Left colon (tissue), 2 donors: ENCODE results near the gene CPNE1. TPM values are rescaled to one million over a fixed set of nuclear protein-coding genes. Genes with fewer than 3 reads are reported as not detected.
A peak's percentile ranks its signal among the peaks of the same experiment; 100 is the strongest.

Source experiments
- ATAC-seq: fragments of 200-7000 bp; cut with Tn5 transposase; one replicate; pipeline ENCODE4 v1.9.1; 2020; ENCODE audit warnings: mild to moderate bottlenecking, moderate library complexity
- DNase-seq, 2 donors: peaks; one replicate each; pipeline ENCODE4 v3.0.0-alpha.2; 2020
- intact Hi-C, 2 donors: fragments of 100-400 bp; cut with DNase I in 1 of 2; cut with micrococcal nuclease in 1 of 2; formaldehyde crosslinking; loops; one replicate each; pipeline versions ENCODE4 v1.11.2 to v1.14.0; 2022; cut with DNase I, micrococcal nuclease
- total RNA-seq, 2 donors: library from RNA; stranded (reverse); fragmentation: NEBNext Ultra II Directional; extraction: Animal tissue kit (Norgen Biotek cat#: 25700); gene quantifications; one replicate each; pipeline ENCODE4 v1.2.1, GENCODE V29; 2021
- donor health status: DM: no; HTN: no; CAD: no.
- donor health status: DM: yes; HTN: yes; CAD: no.

Gene CPNE1
- total RNA-seq, 2 donors from 2014 or later = 108 to 126 TPM

DNA sequence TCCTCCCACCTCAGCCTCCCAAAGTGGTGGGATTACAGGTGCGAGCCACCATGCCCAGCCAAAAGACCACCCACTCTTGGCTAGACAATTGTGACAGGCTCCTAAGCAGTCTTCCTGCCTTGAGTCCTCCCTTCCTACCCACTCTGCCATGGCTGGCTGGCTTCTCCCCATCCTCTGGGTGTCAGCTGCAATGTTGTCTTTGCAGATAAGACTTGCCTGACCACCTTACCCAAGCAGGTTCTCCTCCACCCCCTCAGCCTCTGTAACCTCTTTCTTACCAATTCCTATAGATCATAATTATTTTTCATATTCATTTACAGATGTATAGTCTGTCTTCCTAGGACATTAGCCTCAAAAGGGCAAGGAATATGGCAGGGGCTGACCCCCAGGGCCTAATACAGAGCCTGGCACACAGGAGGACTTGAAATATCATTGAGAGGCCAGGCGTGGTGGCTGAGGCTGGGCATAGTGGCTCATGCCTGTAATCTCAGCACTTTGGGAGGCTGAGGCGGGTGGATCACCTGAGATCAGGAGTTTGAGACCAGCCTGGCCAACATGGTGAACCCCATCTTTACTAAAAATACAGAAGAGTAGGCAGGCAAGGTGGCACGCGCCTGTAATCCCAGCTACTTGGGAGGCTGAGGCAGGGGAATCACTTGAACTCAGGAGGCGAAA is 77.8 kb downstream of the CPNE1 start:
- intact Hi-C loops = no loop called here
- DNase-seq (no peak), ATAC-seq (no peak)

GRCh38 chr20:35583636-35584560 is 80.8 kb downstream of the CPNE1 start:
- intact Hi-C loops = no loop called here
- no peak for ATAC-seq

GRCh38 chr20:35582741-35583404 is 81.8 kb downstream of the CPNE1 start:
- intact Hi-C loops = no loop called here
- DNase-seq = no peak
- ATAC-seq = no peak

More at GRCh38 chr20:35583636-35584560, 80.8 kb downstream of the CPNE1 start:
- DNase-seq = no peak

DNA sequence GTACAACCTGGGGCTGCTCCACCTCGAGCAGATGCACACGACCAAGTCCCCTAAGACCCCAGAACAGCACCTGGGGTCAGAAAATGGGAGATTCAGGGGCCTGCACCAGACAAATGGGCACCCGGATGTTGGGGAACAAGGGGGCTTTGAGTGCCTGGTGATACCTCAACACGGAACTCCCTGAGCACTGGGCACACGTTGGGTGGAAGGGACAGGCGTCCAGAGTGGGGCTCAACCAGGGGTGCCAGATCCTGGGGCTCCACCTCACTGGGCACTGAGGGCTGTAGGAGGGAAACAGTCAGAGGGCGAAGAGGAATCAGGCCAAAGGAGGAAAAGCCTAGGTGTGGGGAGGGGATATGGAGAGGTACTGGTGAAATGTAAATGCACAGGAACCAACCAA is 82.6 kb downstream of the CPNE1 start:
- ATAC-seq (no peak), DNase-seq (no peak)
- intact Hi-C loops = no loop called here

- intact Hi-C loops = no loop called here
- no peak for ATAC-seq
- DNase-seq = no peak
Observed at GRCh38 chr20:35579196-35579595, 85.5 kb downstream of the CPNE1 start.

DNA sequence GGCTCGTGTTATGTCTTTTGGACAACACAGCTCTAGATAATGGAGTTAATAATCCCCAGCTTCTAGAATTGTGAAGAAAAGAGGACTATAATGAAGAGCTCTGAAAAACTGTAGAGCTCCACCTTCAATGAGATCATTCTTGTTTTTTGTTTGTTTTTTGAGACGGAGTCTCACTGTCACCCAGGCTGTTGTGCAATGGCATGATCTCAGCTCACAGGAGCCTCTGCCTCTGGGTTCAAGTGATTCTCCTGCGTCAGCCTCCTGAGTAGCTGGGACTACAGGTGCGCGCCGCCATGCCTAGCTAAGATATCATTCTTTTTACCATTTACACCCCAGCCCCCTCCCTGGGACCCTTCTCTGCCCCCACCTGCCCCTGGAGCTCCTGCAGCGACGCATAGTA is 86.2 kb downstream of the CPNE1 start:
- intact Hi-C loops = no loop called here
- DNase-seq = no peak
- ATAC-seq = no peak

DNA sequence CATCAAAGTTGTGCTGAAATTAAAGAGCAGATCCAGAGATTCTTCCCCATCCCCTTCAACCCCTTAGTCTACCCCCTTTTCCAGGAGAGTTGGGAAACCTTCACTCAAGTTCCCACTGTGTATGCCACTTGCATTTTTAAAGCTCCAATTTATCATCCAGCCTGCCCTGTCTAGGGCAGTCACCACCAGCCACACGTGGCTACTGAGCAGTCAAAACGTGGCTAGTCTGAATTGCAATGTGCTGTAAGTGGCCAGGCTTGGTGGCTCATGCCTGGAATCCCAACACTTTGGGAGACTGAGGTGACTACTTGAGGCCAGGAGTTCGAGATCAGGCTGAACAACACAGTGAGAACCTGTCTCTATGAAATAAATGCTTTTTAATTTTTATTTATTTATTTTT is 87.9 kb downstream of the CPNE1 start:
- intact Hi-C loops = no loop called here
- DNase-seq = no peak
- ATAC-seq = peak; percentile 18

Other genes starting within 250 kb of the CPNE1 start
- under 1 TPM in 1 of 2 donors, not detected in 1; 0.47 TPM for gene GDF5, start 226.7 kb downstream of the CPNE1 start, total RNA-seq
- 10 to 100 TPM; 22.5 to 23.2 TPM for gene CEP250, start 209.3 kb downstream of the CPNE1 start, total RNA-seq
- gene C20orf173, start 135.2 kb downstream of the CPNE1 start, total RNA-seq = not detected
- 100 to 1,000 TPM; 262 to 278 TPM for gene ERGIC3, start 122.8 kb downstream of the CPNE1 start, total RNA-seq
- gene SPAG4, start 49.1 kb downstream of the CPNE1 start, total RNA-seq = 1 to 10 TPM; 3.2 to 5.8 TPM
- gene RBM12, start within 50 bp of the CPNE1 start, total RNA-seq = 10 to 100 TPM; 63.5 to 73.0 TPM
- gene NFS1, start 34.5 kb upstream of the CPNE1 start, total RNA-seq = 10 to 100 TPM; 31.5 to 39.0 TPM
- gene ROMO1, start 34.5 kb upstream of the CPNE1 start, total RNA-seq = 100 to 1,000 TPM; 148 to 151 TPM
- 100 to 1,000 TPM; 221 to 232 TPM for gene RBM39, start 77.4 kb upstream of the CPNE1 start, total RNA-seq
- 10 to 100 TPM; 21.9 to 25.4 TPM for gene PHF20, start 107.1 kb upstream of the CPNE1 start, total RNA-seq